K562 (cell line): Measurements from ENCODE around the gene GLOD4. TPM values are rescaled to one million over a fixed set of nuclear protein-coding genes. Genes with fewer than 3 reads are reported as not detected.

ENCODE experiments used
- ATAC-seq: fragments of 200-7000 bp; cut with Tn5 transposase; 3 replicates; pipeline ENCODE4 v1.9.1; 2020; ENCODE audit warnings: moderate library complexity
- BruUV-seq: library from RNA; stranded (reverse); fragments of 400-500 nt; replicated peaks from 2 replicates; lab custom pipeline; 2021; lab: Mats Ljungman, UMichigan
- CTCF ChIA-PET: fragments of 300-600 bp; formaldehyde crosslinking; extraction: SDS; loops from one replicate; lab custom pipeline; 2021; ENCODE audit warnings: low intra/inter-chr PET ratio; lab: Yijun Ruan, JAX
- POLR2A ChIA-PET: fragments of 300-600, 350-650 bp; sonication (Branson Sonifier 250); formaldehyde crosslinking; extraction: SDS; loops from one replicate; lab custom pipeline; 2021; ENCODE audit warnings: antibody characterized with exemption, inconsistent platforms; lab: Yijun Ruan, JAX
- DNase-seq, 4 experiments: peaks; one replicate each; pipeline versions ENCODE4 v3.0.0 to v3.0.0-alpha.2; 2011 to 2018; ENCODE audit warnings: low spot score in 3 of 4, mixed read lengths in 3 of 4; ENCODE audit errors: extremely low read depth in 1 of 4
- FAIRE-seq: peaks from 2 replicates; lab custom pipeline; 2011; peaks lifted over from hg19 to GRCh38; lab: Jason Lieb, UNC
- H2AFZ ChIP-seq: 2 replicates; pipeline ENCODE4 v1.6.0; 2011; ENCODE audit warnings: low read depth, low read length, control low read depth, inconsistent platforms
- H3K27ac ChIP-seq: fragments of 200-600 bp; 3 replicates; pipeline ENCODE4 v1.8.0; 2011; ENCODE audit warnings: low read depth, mild to moderate bottlenecking, control low read depth, inconsistent platforms, low read length, moderate library complexity, mixed read lengths; ENCODE audit errors: extremely low read depth
- H3K27me3 ChIP-seq, 2 experiments: fragments of 300-600 bp in 1 of 2; 2 replicates in 1 of 2; 3 replicates in 1 of 2; pipeline versions ENCODE4 v1.6.0 to v1.8.0; 2011; ENCODE audit warnings: inconsistent platforms in 2 of 2, low read length in 2 of 2, mild to moderate bottlenecking in 1 of 2, mixed read lengths in 1 of 2, moderate library complexity in 1 of 2; ENCODE audit not compliant: control insufficient read depth in 2 of 2, insufficient read depth in 2 of 2
- H3K36me3 ChIP-seq: fragments of 300-600 bp; 3 replicates; pipeline ENCODE4 v1.8.0; 2011; ENCODE audit warnings: mild to moderate bottlenecking, low read length, inconsistent platforms; ENCODE audit not compliant: control insufficient read depth, insufficient read depth
- H3K4me1 ChIP-seq, 2 experiments: fragments of 200-600 bp in 1 of 2; replicated peaks in 1 of 2; 2 replicates in 1 of 2; 3 replicates in 1 of 2; pipeline versions ENCODE4 v1.5.1 to v1.8.0; 2011; ENCODE audit warnings: inconsistent platforms in 2 of 2, low read length in 2 of 2, mild to moderate bottlenecking in 1 of 2, mixed read lengths in 1 of 2, moderate library complexity in 1 of 2; ENCODE audit not compliant: control insufficient read depth in 2 of 2, insufficient read depth in 2 of 2
- H3K4me2 ChIP-seq: 2 replicates; pipeline ENCODE4 v1.6.1; 2011; ENCODE audit warnings: low read length, control low read depth, inconsistent platforms, mixed read lengths; ENCODE audit not compliant: insufficient read depth
- H3K4me3 ChIP-seq: fragments of 200-600 bp; sonication (generic), shearing (Covaris generic); 2 replicates; pipeline ENCODE4 v1.5.1; 2016; ENCODE audit warnings: control low read depth, inconsistent platforms
- H3K79me2 ChIP-seq: fragments of 200-600 bp; 3 replicates; pipeline ENCODE4 v1.8.0; 2011; ENCODE audit warnings: low read length, inconsistent platforms; ENCODE audit not compliant: control insufficient read depth, insufficient read depth
- H3K9ac ChIP-seq, 2 experiments: 2 replicates each; pipeline versions ENCODE4 v1.6.0 to v1.6.1; 2011; ENCODE audit warnings: low read depth in 2 of 2, low read length in 2 of 2, control low read depth in 1 of 2, inconsistent platforms in 1 of 2, mild to moderate bottlenecking in 1 of 2, mixed read lengths in 1 of 2; ENCODE audit not compliant: insufficient read depth in 1 of 2
- H3K9me1 ChIP-seq: one replicate; pipeline ENCODE4 v1.6.0; 2011; ENCODE audit warnings: inconsistent platforms, mild to moderate bottlenecking, low read length, moderate library complexity; ENCODE audit not compliant: control insufficient read depth, insufficient read depth
- H3K9me3 ChIP-seq: replicated peaks from 2 replicates; pipeline ENCODE4 v1.5.1; 2011; ENCODE audit warnings: low read depth, low read length, inconsistent platforms; ENCODE audit not compliant: control insufficient read depth, insufficient read depth
- H4K20me1 ChIP-seq: replicated peaks from 2 replicates; pipeline ENCODE4 v1.6.1; 2011; ENCODE audit warnings: low read length, inconsistent platforms, mixed read lengths; ENCODE audit not compliant: control insufficient read depth, insufficient read depth
- BHLHE40 ChIP-seq: IDR thresholded peaks from 2 replicates; pipeline ENCODE4 v1.6.1; 2011; ENCODE audit warnings: low read length, improper control_type of control experiment
- MYC ChIP-seq, 2 experiments: fragments of 250-450 bp in 1 of 2; sonication (Bioruptor Pico) in 1 of 2; IDR thresholded peaks; 2 replicates each; pipeline versions ENCODE4 v1.5.1 to v1.6.1; 2012 to 2021; ENCODE audit warnings: low read depth in 2 of 2, borderline replicate concordance in 1 of 2, improper control_type of control experiment in 1 of 2, low read length in 1 of 2, mild to moderate bottlenecking in 1 of 2, moderate library complexity in 1 of 2
- PRDM10 ChIP-seq: fragments of 450-650 bp; IDR thresholded peaks from 2 replicates; pipeline ENCODE4 v1.6.1; 2018; ENCODE audit not compliant: partially characterized antibody
- ZBTB43 ChIP-seq: sonication (generic); formaldehyde crosslinking; IDR thresholded peaks from 2 replicates; pipeline ENCODE4 v1.8.0; 2023; ENCODE audit warnings: mild to moderate bottlenecking, missing genetic modification reagents
- ZNF699 ChIP-seq: fragments of 250-450 bp; sonication (Bioruptor Pico); IDR thresholded peaks from 2 replicates; pipeline ENCODE4 v1.8.0; 2021; ENCODE audit warnings: mild to moderate bottlenecking, moderate library complexity; ENCODE audit not compliant: insufficient replicate concordance
- WGBS: fragments of 100-300 bp; shearing (Covaris generic); methylation state at CpG from one replicate; pipeline ENCODE4 v1.1.6; 2016; ENCODE audit warnings: low coverage, mixed read lengths; ENCODE audit not compliant: insufficient coverage; ENCODE audit errors: missing lambda C conversion rate; 5-methylcytosine and 5-hydroxymethylcytosine counted together
- in situ Hi-C: fragments of 300-500 bp; cut with MboI; formaldehyde crosslinking; loops from 4 replicates; pipeline ENCODE4 v1.15.0; 2018; ENCODE audit warnings: inconsistent platforms, mixed read lengths
- intact Hi-C: fragments of 100-400 bp; cut with micrococcal nuclease; formaldehyde crosslinking; loops from 2 replicates; pipeline ENCODE4 v1.14.2; 2022
- polyA plus RNA-seq, 8 experiments: library from polyadenylated mRNA; depleted of rRNA in 4 of 8; stranded (reverse) in 5 of 8; unstranded in 3 of 8; fragments of >200 nt; fragmentation: Nextera tagmentation in 2 of 8; fragmentation: Illumina TruSeq in 1 of 8; extraction: Ambion mirVana in 2 of 8; extraction: Trizol in 1 of 8; gene quantifications; 2 replicates each; pipeline versions ENCODE4 v1.2.1 to v1.2.3, GENCODE V29; 2011 to 2014; ENCODE audit warnings: inconsistent platforms in 1 of 8, missing spikeins in 1 of 8
- total RNA-seq, 7 experiments: library from RNA; depleted of rRNA in 6 of 7; stranded (reverse); fragments of >200 nt in 6 of 7; fragmentation: Illumina TruSeq in 2 of 7; extraction: Trizol in 2 of 7; gene quantifications; 2 replicates each; pipeline versions ENCODE4 v1.2.1 to v1.2.3, GENCODE V29; 2011 to 2021; ENCODE audit warnings: low replicate concordance in 1 of 7

The GLOD4 gene
- total and polyA plus RNA-seq, 9 of the 15 experiments (the other 6 are each of a cell fraction or from before 2014, with no cell fraction given) = 52.0 to 109 (median 64.9) TPM

GRCh38 chr17:814371-814770, 32.3 kb upstream of the GLOD4 start (continued):
- TF ChIP-seq PRDM10 = no peak
- TF ChIP-seq BHLHE40 = no peak
- no peak for TF ChIP-seq MYC (IDR thresholded peaks at IDR 0.05; ENCODE audit: low read depth, low read length)
- TF ChIP-seq MYC (CRISPR knock-in tag; IDR thresholded peaks at IDR 0.05; ENCODE audit: borderline replicate concordance, low read depth) = no peak

- DNase-seq (no peak), FAIRE-seq (peak; percentile 15), ATAC-seq (no peak)
- no peaks in the 10 kb centered on the region; the same call in 1 of the 2 replicates for H4K20me1 ChIP-seq
- no peak overlapping the region for H3K4me2 ChIP-seq
- intact Hi-C loops = no loop called here
- H3K9ac ChIP-seq = no peak overlapping the region
- no peaks in the 10 kb centered on the region for H3K9me3 ChIP-seq
- POLR2A ChIA-PET = no interaction called here
- CTCF ChIA-PET = no interaction called here
- H3K4me1 ChIP-seq = no peaks in the 10 kb centered on the region
- BruUV-seq = no TSS peak
- peaks cover 7 to 51% of the 10 kb centered on the region in 2 experiments for H3K27me3 ChIP-seq
- 18% methylated on average over 3 of the region's 14 CpGs for WGBS
- no peaks in the 10 kb centered on the region for H3K36me3 ChIP-seq
- no peak overlapping the region for H2AFZ ChIP-seq
- H3K27ac ChIP-seq = no peak overlapping the region
- no peaks in the 10 kb centered on the region for H3K9me1 ChIP-seq
- H3K4me3 ChIP-seq = no peak overlapping the region
- in situ Hi-C loops = no loop called here
- TF ChIP-seq ZNF699 (CRISPR knock-in tag) (no peak), ZBTB43 (CRISPR knock-in tag) (peak; percentile 99)
- no peaks in the 10 kb centered on the region for H3K79me2 ChIP-seq
Measured at GRCh38 chr17:812638-813204, 30.6 kb upstream of the GLOD4 start.
